Fibroblast of lung (primary cell): ENCODE results near the gene RALA.

Source experiments
- CTCF ChIP-seq, 2 donors: IDR thresholded peaks in 1 of 2; conservative IDR thresholded peaks in 1 of 2; 1 replicate in 1 of 2; 2 replicates in 1 of 2; pipeline ENCODE4 v1.5.1; 2011 to 2012; ENCODE audit warnings: low read length in 2 of 2, control low read depth in 1 of 2, inconsistent platforms in 1 of 2, low read depth in 1 of 2, mild to moderate bottlenecking in 1 of 2
- EZH2 ChIP-seq: IDR thresholded peaks from 2 replicates; pipeline ENCODE4 v1.5.1; 2012; ENCODE audit warnings: low read length, control low read depth, mild to moderate bottlenecking; ENCODE audit errors: missing control alignments

- TF ChIP-seq CTCF (conservative IDR thresholded peaks at IDR 0.05 in 1 of 2, IDR thresholded peaks at IDR 0.05 in 1 of 2; ENCODE audit: low read depth in 1 of 2, low read length in 2 of 2) (no peak), EZH2 (no peak)
Observed at GRCh38 chr7:39695852-39696586, 72.6 kb downstream of the RALA start.
